ENCODE measurements around the gene SECISBP2.
"Not testable (repeated sequence)": the region's sequence is repeated elsewhere in the genome, so short reads cannot be mapped to it uniquely, and the experiment has no call there.

The SECISBP2 gene

DNA sequence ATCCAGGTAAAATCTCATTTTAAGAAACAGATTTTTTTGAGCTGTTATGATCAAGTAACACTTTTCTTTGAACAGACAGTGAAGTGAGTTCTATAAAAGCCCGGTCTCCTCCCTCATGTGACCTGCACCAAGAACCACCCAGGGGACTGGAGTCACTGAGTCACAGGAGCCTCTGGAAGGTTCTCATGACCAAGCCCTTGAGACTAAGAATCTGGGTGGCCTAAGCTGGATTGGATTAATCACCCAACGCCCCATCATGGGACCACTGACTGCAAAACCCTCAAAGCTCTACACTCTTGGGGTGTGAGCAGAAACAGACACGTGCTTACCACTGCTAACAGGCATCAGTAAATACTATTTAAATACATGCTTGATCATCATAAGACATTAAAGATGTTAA lies 48.4 kb downstream of the SECISBP2 start:
- no peak for DNase-seq

GRCh38 chr9:89367281-89367680 lies 49.0 kb downstream of the SECISBP2 start:
- no peak for DNase-seq

DNA sequence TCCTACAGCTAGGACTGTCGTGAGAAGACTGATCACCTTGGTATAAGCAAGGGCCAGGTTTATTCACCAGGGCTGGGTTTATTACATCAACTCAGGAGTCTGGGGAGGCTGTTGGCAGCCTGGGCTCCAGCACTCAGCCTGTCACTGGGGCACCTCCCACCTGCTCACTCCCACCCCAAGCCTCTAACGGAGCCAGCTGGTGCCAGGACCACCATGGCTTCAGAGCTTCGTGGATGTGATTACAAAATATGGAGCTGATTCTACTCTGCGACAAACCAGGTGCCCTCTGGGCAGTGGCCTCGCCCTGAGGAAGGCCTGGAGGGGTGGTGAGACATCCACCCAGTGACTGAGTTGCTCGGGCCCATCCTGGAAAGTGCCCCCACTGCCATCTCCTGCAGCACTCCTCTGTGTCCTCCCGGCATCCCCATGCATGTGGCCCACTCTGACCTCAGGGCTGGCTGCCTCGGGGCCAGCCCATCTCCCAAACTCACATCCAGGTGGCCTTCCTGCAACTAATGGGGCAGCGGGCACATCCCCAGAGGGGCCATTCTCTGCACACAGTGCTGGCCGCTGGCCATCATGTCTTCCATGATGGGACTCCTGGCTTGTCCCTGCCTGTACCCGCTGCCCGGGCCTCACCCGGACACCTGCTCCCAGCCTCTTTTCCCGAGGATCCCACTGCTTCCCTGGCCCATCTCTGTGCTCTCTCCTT lies 49.6 kb downstream of the SECISBP2 start:
- DNase-seq: no peak

DNA sequence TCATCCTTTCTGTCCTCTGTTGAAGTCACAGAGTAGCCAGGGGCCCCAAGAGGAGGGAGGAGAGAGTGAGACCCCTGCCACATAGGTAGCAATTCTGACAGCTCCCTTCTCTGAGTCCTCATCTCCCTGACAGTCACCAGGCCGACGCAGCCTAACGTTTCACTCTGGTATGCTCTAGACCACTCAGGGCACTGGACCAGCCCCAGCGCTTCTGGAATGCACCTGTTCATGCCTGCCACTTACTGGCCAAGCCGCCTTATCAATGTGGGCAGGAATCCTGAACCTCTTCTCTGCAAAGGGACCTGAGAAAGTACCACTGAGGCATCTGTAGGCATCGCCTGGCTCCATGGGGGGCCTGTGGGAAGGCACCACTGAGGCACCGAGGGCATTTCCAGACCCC lies 50.2 kb downstream of the SECISBP2 start:
- DNase-seq: no peak

- no peak for DNase-seq
These were observed 50.7 kb downstream of the SECISBP2 start for GRCh38 chr9:89368978-89369377.

GRCh38 chr9:89370593-89370992 lies 52.3 kb downstream of the SECISBP2 start:
- DNase-seq: no peak

DNA sequence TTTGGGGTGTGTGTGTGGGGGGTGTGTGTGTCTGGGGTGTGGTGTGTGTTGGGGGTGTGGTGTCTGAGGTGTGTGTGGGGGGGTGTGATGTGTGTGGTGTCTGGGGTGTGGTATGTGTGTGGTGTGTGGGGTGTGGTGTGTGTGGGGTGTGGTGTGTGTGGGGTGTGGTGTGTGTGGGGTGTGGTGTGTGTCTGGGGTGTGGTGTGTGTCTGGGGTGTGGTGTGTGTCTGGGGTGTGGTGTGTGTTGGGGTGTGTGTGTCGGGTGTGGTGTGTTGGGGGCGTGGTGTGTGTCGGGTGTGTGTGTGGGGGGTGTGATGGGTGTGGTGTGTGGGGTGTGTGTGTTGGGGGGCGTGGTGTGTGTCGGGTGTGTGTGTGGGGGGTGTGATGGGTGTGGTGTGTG lies 53.5 kb downstream of the SECISBP2 start:
- not testable (repeated sequence) for DNase-seq

- peak; percentile 72 for DNase-seq
These were observed 54.0 kb downstream of the SECISBP2 start for GRCh38 chr9:89372230-89372816.

DNA sequence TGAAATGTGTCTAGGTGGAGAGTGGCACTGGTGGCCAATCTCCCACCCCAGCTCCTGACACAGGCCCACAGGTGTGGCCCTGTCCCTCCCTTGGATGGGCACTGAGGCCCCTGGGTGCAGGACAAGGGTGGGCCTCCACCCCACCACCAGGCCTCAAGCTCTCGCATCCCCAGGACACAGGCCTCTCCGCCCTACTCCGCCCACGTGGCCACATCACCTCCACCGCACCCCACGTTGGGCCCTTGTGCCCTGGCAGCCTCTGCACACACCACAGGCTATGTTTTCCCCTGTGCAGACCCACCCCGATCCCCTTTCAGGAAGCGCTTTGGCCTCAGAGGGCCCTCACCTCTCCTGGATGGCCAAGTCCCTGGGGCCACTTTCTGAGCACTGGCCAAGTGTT lies 54.7 kb downstream of the SECISBP2 start:
- no peak for DNase-seq

DNA sequence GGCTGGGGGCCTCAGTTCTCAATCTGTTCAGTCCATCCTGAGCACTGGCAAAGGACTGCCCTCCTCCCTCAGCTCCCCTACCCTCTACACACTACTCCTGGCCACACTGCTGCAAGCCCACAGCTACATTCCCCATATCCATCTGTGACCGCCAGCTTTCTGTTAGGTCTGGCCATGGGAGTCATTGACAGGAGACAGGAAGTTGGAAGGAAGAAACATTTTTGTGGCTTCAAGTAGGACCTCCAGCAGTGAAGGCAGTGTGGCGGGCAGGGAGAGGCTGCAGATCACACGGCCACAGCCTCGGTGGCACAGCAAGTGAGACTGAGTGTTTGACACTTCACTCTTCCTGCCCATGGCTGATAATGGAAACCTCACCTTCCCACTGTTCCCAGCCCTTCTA lies 55.9 kb downstream of the SECISBP2 start:
- no peak for DNase-seq

DNA sequence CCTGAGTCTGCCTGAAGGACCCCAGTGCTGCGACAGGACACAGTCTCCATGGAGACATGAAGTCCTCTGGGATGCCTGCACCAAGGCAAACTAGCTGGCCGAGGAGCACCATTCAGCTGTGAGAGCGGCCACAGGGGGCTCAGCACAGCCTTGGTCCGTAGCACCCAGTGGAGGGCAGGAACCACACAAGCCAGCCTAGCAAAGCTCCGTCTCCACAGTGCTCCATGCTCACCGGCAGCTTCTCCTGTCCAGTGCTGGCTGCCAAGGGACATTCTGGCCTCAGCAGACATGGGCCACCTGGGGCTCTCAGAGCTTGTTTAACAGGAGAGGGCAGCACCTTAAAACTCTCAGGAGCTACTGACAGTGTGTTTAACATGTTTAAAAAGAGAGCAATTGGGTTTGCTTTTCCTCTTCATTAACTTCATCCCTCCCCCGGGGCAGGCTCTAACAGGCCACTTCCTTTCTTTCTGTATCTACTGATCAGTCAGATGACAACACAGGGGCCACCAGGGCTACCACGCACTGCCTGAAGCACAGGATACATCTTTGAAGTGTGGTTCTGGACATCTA lies 57.0 kb downstream of the SECISBP2 start:
- peak; percentile 38 for DNase-seq

DNA sequence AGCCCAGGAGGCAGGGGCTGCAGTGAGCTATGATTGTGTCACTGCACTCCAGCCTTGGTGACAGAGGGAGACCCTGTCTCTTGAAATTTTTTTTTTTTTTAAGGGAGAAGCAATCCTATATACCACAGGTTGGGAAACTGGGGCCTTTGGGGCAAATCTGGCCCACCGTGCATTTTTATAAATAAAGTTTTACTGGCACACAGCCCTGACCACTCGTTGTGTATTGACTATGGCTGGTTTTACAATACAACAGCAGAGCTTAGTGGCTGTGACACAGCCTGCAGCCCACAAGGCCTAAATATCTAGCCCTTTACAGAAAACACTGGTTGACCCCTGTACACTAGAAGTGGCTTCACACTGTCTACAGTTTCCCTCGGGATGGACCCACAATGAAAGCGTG lies 58.0 kb downstream of the SECISBP2 start:
- DNase-seq: no peak

DNA sequence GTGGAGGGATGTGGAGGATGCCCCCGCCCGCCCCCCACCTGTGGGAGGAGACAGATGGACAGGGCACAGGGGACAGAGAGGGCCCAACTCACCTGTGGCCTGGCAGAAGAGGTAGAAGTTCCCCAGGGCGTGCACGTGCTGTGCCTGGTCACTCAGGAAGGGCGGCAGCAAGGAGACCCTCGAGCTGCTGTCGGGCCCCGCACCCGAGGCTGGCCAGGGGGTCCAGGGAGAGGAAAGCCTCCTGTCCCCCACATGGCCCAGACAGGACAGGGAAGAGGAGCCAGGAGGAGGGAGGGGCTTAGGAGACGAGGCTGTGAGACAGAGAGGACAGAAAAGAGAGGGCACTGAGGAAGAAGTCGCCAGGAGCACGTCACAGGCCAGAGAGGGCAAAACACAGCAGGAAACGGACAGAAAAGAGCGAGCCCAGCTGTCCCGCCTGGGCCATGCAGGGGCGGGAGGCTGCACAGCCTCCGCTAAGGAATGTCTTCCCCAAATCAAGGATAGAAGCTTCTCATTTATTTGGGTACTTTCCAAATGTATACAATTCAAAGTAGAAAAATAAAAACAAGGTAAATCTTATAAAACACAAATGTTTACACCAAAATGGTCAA lies 58.5 kb downstream of the SECISBP2 start:
- DNase-seq: no peak

DNA sequence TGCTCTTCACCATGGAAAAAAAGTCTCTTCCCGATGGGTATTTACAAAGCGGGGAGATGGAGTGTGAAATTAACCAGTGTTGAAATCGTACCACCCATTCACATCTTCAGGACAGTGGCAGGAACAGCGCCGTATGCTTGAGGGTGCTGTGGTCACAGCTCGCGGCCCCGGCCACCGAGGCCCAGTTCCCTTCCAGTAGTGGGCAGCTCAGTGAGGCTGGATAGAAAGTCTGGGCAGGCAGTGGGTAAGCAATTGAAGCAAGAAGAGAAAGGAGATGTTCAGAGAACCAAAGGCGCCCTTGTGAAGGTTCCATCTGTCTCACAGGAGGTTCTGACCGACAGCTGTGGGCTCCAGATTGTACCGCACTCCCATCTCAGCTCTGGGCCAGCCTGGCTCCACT lies 59.1 kb downstream of the SECISBP2 start:
- no peak for DNase-seq

DNA sequence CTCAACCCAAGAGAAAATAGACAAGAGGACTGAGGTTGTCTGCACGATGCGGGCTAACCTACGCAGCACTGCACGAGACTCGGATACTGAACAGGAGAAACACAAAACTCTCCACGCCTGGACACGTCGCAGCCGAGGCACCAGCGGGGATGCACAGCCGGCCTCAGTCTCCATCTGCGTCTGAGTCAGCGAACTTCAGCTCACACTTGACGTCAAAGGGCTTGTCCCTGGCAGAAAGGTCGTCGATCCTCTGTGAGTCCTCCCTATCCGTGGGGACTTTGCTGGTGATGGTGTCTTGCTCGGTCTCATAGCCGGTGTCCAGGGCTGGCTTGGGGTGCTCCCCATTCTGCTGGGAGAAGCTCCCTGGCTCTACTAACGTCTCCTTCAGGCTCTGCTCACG lies 60.2 kb downstream of the SECISBP2 start:
- DNase-seq: no peak

- DNase-seq: no peak
These were observed 60.7 kb downstream of the SECISBP2 start for GRCh38 chr9:89379031-89379430.

- DNase-seq: no peak
These were observed 61.3 kb downstream of the SECISBP2 start for GRCh38 chr9:89379508-89380115.

GRCh38 chr9:89380437-89381307 lies 62.4 kb downstream of the SECISBP2 start:
- DNase-seq: no peak

GRCh38 chr9:89381308-89381609 lies 63.0 kb downstream of the SECISBP2 start:
- no peak for DNase-seq

GRCh38 chr9:89382026-89382986 lies 64.0 kb downstream of the SECISBP2 start:
- no peak for DNase-seq

GRCh38 chr9:89383030-89383720 lies 64.9 kb downstream of the SECISBP2 start:
- DNase-seq: no peak

Measured in CD4-positive, alpha-beta T cell treated with Interleukin-10 for 1 hour (primary cell).